ENCODE measurements around the gene EXOC6B. TPM values are rescaled to one million over a fixed set of nuclear protein-coding genes. Genes with fewer than 3 reads are reported as not detected.

The EXOC6B gene
- total and polyA plus RNA-seq, 10 of the 15 experiments (the other 5 are each of a cell fraction or from before 2014, with no cell fraction given), result 0.23 to 2.2 (median 1.2) TPM

DNA sequence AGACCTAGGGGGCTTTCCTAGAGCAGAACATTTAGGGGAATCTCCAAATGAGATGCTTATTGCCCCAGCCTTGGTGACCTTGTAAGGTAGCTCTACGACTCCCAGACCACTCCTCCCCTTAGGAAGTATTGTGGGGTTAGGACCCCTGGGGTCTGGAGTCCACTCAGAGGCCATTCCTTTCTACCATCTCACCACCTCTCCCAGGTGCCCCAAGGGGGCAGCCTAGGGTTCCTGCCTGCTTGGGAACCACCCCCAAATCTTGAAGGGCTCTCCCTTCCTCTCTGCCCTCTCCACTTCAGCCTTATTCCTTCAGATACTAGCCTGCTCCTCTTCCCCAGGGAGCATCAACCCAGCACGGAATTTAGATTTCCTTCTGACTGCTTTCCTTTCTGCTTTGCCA is 17.5 kb upstream of the EXOC6B start:
- ATAC-seq (no peak), FAIRE-seq (no peak), DNase-seq (ENCODE audit: low read depth, low spot score) (no peak)
- no peaks in the 10 kb centered on the region for H3K79me2 ChIP-seq (ENCODE audit: control insufficient read depth, insufficient read depth, low read length)
- 6% methylated on average over 2 of the region's 2 CpGs for WGBS (ENCODE audit: insufficient coverage, insufficient replicate concordance, low lambda C conversion rate, missing lambda C conversion rate)
- ChIA-PET RAD21 (ENCODE audit: unreplicated experiment) (no interaction called here), CTCF (interaction anchor here (0.6 kb wide), 1 partner anchor 32 kb away, joined by 3 read pairs; no protein-coding TSS in a partner anchor), POLR2A (no interaction called here), SMC1A (ENCODE audit: uncharacterized antibody, unreplicated experiment) (no interaction called here)
- no peaks in the 10 kb centered on the region for H3K9me3 ChIP-seq (replicated peaks; ENCODE audit: control insufficient read depth, insufficient read depth, low read length)
- H3K4me3 ChIP-seq, result no peak overlapping the region
- H3K36me3 ChIP-seq (ENCODE audit: control insufficient read depth in 2 of 2, insufficient read depth in 2 of 2, low read length in 1 of 2), result no peaks in the 10 kb centered on the region
- no TSS peak for BruUV-seq (replicated peaks)
- H3K9ac ChIP-seq (ENCODE audit: control insufficient read depth, insufficient read depth, low read length), result no peak overlapping the region
- TF ChIP-seq, protein P1, sequence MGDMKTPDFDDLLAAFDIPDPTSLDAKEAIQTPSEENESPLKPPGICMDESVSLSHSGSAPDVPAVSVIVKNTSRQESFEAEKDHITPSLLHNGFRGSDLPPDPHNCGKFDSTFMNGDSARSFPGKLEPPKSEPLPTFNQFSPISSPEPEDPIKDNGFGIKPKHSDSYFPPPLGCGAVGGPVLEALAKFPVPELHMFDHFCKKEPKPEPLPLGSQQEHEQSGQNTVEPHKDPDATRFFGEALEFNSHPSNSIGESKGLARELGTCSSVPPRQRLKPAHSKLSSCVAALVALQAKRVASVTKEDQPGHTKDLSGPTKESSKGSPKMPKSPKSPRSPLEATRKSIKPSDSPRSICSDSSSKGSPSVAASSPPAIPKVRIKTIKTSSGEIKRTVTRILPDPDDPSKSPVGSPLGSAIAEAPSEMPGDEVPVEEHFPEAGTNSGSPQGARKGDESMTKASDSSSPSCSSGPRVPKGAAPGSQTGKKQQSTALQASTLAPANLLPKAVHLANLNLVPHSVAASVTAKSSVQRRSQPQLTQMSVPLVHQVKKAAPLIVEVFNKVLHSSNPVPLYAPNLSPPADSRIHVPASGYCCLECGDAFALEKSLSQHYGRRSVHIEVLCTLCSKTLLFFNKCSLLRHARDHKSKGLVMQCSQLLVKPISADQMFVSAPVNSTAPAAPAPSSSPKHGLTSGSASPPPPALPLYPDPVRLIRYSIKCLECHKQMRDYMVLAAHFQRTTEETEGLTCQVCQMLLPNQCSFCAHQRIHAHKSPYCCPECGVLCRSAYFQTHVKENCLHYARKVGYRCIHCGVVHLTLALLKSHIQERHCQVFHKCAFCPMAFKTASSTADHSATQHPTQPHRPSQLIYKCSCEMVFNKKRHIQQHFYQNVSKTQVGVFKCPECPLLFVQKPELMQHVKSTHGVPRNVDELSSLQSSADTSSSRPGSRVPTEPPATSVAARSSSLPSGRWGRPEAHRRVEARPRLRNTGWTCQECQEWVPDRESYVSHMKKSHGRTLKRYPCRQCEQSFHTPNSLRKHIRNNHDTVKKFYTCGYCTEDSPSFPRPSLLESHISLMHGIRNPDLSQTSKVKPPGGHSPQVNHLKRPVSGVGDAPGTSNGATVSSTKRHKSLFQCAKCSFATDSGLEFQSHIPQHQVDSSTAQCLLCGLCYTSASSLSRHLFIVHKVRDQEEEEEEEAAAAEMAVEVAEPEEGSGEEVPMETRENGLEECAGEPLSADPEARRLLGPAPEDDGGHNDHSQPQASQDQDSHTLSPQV (IDR thresholded peaks at IDR 0.05), result no peak
- no peak for TF ChIP-seq ZNF274 (IDR thresholded peaks at IDR 0.05; ENCODE audit: insufficient read depth, insufficient read length)
- no peak for TF ChIP-seq SMARCA5 (IDR thresholded peaks at IDR 0.05)
- TF ChIP-seq, protein P2, sequence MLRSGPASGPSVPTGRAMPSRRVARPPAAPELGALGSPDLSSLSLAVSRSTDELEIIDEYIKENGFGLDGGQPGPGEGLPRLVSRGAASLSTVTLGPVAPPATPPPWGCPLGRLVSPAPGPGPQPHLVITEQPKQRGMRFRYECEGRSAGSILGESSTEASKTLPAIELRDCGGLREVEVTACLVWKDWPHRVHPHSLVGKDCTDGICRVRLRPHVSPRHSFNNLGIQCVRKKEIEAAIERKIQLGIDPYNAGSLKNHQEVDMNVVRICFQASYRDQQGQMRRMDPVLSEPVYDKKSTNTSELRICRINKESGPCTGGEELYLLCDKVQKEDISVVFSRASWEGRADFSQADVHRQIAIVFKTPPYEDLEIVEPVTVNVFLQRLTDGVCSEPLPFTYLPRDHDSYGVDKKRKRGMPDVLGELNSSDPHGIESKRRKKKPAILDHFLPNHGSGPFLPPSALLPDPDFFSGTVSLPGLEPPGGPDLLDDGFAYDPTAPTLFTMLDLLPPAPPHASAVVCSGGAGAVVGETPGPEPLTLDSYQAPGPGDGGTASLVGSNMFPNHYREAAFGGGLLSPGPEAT (IDR thresholded peaks at IDR 0.05; ENCODE audit: low read depth), result no peak
- TF ChIP-seq ATF7 (IDR thresholded peaks at IDR 0.05; ENCODE audit: low read depth), result no peak
- TF ChIP-seq PAX8 (IDR thresholded peaks at IDR 0.05), result no peak
- in situ Hi-C loops (cut with MboI), result no loop called here
- no peak overlapping the region for H2AFZ ChIP-seq (ENCODE audit: control insufficient read depth, low read depth, low read length)
- H3K27ac ChIP-seq (ENCODE audit: control insufficient read depth, insufficient read depth), result no peak overlapping the region
- peaks cover 7% of the 10 kb centered on the region; the same call in 1 of the 2 replicates for H3K4me1 ChIP-seq (ENCODE audit: control insufficient read depth, insufficient read depth, low read length)
- H3K4me2 ChIP-seq (ENCODE audit: control insufficient read depth, insufficient read depth), result no peak overlapping the region
- no peaks in the 10 kb centered on the region for H4K20me1 ChIP-seq (ENCODE audit: control insufficient read depth, insufficient read depth)
- intact Hi-C loops (cut with micrococcal nuclease; ENCODE audit: unreplicated experiment), result no loop called here
- H3K27me3 ChIP-seq (replicated peaks in 1 of 2; ENCODE audit: control insufficient read depth in 2 of 2, insufficient read depth in 2 of 2, low read length in 1 of 2), result no peaks in the 10 kb centered on the region; a peak in 1 of 4 replicates

Measured in GM12878 (cell line).